ENCODE measurements around the gene TARBP1. TPM values are rescaled to one million over a fixed set of nuclear protein-coding genes. Genes with fewer than 3 reads are reported as not detected.

TARBP1 gene
- total and polyA plus RNA-seq, 2 of the 8 experiments (the other 6 are each of a cell fraction or from before 2014, with no cell fraction given), result 21.9 to 32.3 TPM

GRCh38 chr1:234373064-234373958 lies 105.7 kb downstream of the TARBP1 start, which contains the start of gene COA6 (continued):
- TF ChIP-seq SIN3A (conservative IDR thresholded peaks at IDR 0.05 in 1 of 2, IDR thresholded peaks at IDR 0.05 in 1 of 2; ENCODE audit: low read depth in 1 of 2, low read length in 2 of 2) (peak in 1 of 2 experiments; percentile 64; a peak in 2 of 4 replicates), RAD21 (IDR thresholded peaks at IDR 0.05 in 1 of 2, conservative IDR thresholded peaks at IDR 0.05 in 1 of 2; ENCODE audit: low read depth in 2 of 2, low read length in 2 of 2) (no peak), PHF8 (conservative IDR thresholded peaks at IDR 0.05; ENCODE audit: low read depth, low read length) (peak; percentile 76), FOSL1 (IDR thresholded peaks at IDR 0.05; ENCODE audit: insufficient read depth, low read depth, low read length) (no peak), POLR2AphosphoS5 (IDR thresholded peaks at IDR 0.05; ENCODE audit: low read depth, low read length) (peak; percentile 81), BRCA1 (IDR thresholded peaks at IDR 0.05; ENCODE audit: low read depth, low read length) (no peak), CBX5 (IDR thresholded peaks at IDR 0.05; ENCODE audit: low read depth, low read length) (no peak), CBX8 (IDR thresholded peaks at IDR 0.05; ENCODE audit: borderline replicate concordance, low read depth, low read length) (no peak), RBBP5 (IDR thresholded peaks at IDR 0.05; ENCODE audit: borderline replicate concordance, low read depth, low read length) (peak; percentile 65; the same call in 1 of the 2 replicates), TAF1 (IDR thresholded peaks at IDR 0.05; ENCODE audit: low read depth, low read length) (peak; percentile 79), NRF1 (IDR thresholded peaks at IDR 0.05; ENCODE audit: low read depth, low read length) (no peak), EGR1 (IDR thresholded peaks at IDR 0.05; ENCODE audit: borderline replicate concordance, low read depth, low read length) (peak; percentile 75; the same call in 1 of the 2 replicates), SAP30 (IDR thresholded peaks at IDR 0.05; ENCODE audit: insufficient read depth, insufficient replicate concordance, low read length) (no peak), JUN (IDR thresholded peaks at IDR 0.05; ENCODE audit: low read depth, low read length) (no peak), ZNF274 (IDR thresholded peaks at IDR 0.05; ENCODE audit: borderline replicate concordance, extremely low read depth, low read length) (no peak), ASH2L (IDR thresholded peaks at IDR 0.05; ENCODE audit: low read length) (peak; percentile 70), POLR2A (IDR thresholded peaks at IDR 0.05; ENCODE audit: control extremely low read depth in 1 of 2, low read depth in 2 of 2, low read length in 2 of 2) (peak in 1 of 2 experiments; percentile 90; a peak in 2 of 3 replicates), MAFK (IDR thresholded peaks at IDR 0.05; ENCODE audit: low read depth, low read length) (no peak), SRF (IDR thresholded peaks at IDR 0.05; ENCODE audit: low read depth, low read length) (no peak), TAF7 (optimal IDR thresholded peaks at IDR 0.05; ENCODE audit: borderline replicate concordance, low read depth, low read length) (no peak), TEAD4 (IDR thresholded peaks at IDR 0.05; ENCODE audit: low read depth, low read length) (no peak)
